ENCODE measurements around the gene VCAN.

DNA sequence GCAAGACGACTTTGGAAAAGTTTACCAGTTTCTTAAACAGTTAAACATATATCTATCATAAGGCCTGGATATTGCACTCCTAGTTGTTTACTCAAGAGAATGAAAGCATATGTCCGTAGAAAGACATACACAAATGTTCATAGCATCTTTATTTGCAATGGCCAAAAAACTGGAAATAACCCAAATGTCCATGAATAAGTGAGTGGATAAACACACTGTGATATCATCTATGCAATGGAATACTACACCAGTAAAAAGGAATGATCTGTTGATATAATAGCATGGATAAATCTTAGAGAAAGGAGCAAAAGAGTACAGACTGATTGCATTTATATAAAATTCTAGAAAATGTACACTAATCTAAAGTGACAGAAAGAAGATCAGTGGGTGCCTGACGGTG lies 28.0 kb upstream of the VCAN start:
- TF ChIP-seq FOXA1 (IDR thresholded peaks at IDR 0.05) = no peak
- no peak for TF ChIP-seq CTCF (IDR thresholded peaks at IDR 0.05; ENCODE audit: low read depth, low read length, missing input control)
- TF ChIP-seq YY1 (IDR thresholded peaks at IDR 0.05) = no peak
- TF ChIP-seq RAD21 (IDR thresholded peaks at IDR 0.05) = no peak
- TF ChIP-seq REST (IDR thresholded peaks at IDR 0.05) = no peak
- no peak for TF ChIP-seq GABPA (IDR thresholded peaks at IDR 0.05 in 1 of 2, conservative IDR thresholded peaks at IDR 0.05 in 1 of 2)
- no peak for TF ChIP-seq SP1 (IDR thresholded peaks at IDR 0.05)
- TF ChIP-seq EGR1 (IDR thresholded peaks at IDR 0.05; ENCODE audit: low read depth in 2 of 2) = no peak
- TF ChIP-seq, protein P1, sequence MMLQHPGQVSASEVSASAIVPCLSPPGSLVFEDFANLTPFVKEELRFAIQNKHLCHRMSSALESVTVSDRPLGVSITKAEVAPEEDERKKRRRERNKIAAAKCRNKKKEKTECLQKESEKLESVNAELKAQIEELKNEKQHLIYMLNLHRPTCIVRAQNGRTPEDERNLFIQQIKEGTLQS (IDR thresholded peaks at IDR 0.05) = no peak

Data from liver (tissue), 3 donors.